Peyer's patch (tissue), 4 donors: ENCODE results near the gene PLD5. TPM values are rescaled to one million over a fixed set of nuclear protein-coding genes. Genes with fewer than 3 reads are reported as not detected.

Experiments
- DNase-seq, 3 donors: peaks; one replicate each; pipeline ENCODE4 v3.0.0-alpha.2; 2017 to 2019
- H3K27ac ChIP-seq, 4 donors: fragments of 200-600 bp; sonication (generic); one replicate each; pipeline ENCODE4 v1.5.1; 2016 to 2019
- H3K27me3 ChIP-seq, 2 donors: fragments of 200-600 bp; sonication (generic); one replicate each; pipeline ENCODE4 v1.5.1; 2019
- H3K36me3 ChIP-seq, 3 donors: fragments of 200-600 bp; sonication (generic); one replicate each; pipeline ENCODE4 v1.5.1; 2016 to 2019
- H3K4me1 ChIP-seq, 4 donors: fragments of 200-600 bp; sonication (generic); one replicate each; pipeline ENCODE4 v1.5.1; 2016 to 2019
- H3K4me3 ChIP-seq, 4 donors: fragments of 200-600 bp; sonication (generic); 1 replicate in 3 of 4; 2 replicates in 1 of 4; pipeline ENCODE4 v1.5.1; 2016 to 2019; ENCODE audit warnings: mild to moderate bottlenecking in 1 of 4
- H3K9me3 ChIP-seq, 4 donors: fragments of 200-600 bp; sonication (generic); one replicate each; pipeline ENCODE4 v1.5.1; 2016 to 2019; ENCODE audit warnings: mild to moderate bottlenecking in 1 of 4
- POLR2A ChIP-seq, 2 donors: fragments of 450-650 bp; IDR thresholded peaks; one replicate each; pipeline ENCODE4 v1.5.1; 2017; ENCODE audit warnings: antibody characterized with exemption in 2 of 2, mild to moderate bottlenecking in 2 of 2, moderate library complexity in 2 of 2
- total RNA-seq, 4 donors: library from RNA; depleted of rRNA; stranded (reverse); fragments of >200 nt; gene quantifications; one replicate each; pipeline ENCODE4 v1.1.0, GENCODE V29; 2016
- TF ChIP-seq, protein P1 (sequence below), 6 experiments: fragments of 450-650 bp in 4 of 6; fragments of 200-600 bp in 2 of 6; sonication (generic) in 1 of 6; IDR thresholded peaks; one replicate each; pipeline ENCODE4 v1.5.1; 2017 to 2019; ENCODE audit warnings: antibody characterized with exemption in 6 of 6, mild to moderate bottlenecking in 3 of 6, moderate library complexity in 1 of 6

Gene PLD5
- total RNA-seq, 4 donors from 2014 or later: 0.67 TPM; not detected in 3

DNA sequence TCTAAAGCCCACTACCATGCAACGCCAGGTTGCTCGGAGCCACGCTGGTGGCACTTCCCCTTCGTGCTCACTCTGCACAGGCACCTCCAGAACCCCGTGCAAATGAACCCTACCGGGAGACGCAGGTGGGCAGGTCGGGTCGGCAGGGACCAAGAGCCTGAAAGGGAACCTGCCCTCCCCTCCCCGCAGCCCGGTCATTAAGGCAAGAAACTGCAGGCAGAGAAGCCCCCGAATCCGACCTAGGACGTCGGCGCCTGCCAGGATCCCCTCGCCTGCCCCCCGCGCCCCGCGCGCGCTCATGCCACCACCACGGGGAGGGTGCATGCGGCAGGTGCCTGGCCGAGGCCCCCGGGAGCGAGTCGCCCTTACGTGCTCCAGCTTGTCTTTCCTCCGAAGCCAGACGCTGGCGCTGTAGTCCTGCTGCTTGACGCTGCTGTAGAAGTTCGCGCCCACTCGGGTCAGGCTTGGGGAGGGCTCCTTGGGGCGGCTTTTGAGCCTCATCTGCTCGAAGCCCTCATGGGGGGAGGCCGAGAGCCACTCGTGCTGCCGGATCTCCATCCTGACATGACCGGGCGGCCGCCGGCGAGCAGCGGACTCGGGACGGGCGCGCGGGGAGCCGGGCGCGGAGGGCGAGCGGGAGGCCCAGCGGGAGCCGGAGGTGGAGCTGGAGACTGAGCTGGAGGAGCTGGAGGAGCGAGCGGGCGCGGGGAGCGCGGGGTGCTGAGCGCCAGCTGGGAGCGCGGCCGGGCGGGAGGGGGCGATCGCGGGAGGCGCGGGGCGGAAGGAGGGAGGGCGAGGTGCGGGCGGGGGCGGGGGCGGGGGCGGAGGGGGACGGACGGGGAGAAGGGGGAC is 552 bp downstream of the PLD5 start:
- H3K4me3 ChIP-seq: peak overlapping the region; percentile 4 to 40 (median 35)

DNA sequence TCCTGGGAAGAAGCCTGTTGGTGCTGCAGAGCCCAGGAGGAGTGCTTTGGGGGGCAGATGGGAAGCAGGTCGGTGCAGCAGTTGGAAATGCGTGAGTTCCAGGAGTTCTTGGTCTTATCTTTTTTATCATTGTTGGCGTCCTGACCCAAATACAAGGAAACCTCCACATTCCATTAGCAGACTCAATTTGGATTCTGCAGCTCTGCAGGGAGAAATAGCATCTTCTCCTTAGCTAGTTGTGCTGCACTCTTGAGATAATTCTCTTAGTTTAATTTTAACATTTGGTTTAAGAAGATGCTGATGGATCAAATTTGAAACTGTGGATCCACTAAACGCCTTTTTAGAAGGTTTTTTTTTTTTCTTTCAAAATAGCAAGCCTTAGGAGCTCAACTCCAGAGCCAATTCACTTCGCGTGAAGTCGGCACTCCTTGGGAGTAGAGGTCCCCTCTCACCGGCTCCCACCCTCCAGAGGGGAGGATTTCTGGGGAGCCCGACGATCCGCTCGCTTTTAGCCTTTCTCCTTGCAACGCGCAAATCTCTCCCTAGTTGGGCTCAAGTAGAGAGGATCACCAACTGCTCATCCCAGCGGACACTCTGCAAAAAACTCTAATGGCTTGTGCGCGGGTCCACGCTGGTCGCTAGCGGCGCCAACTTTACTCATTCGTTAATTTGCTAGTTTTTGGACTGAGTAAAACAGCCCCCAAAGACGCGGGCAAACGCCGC is 1.3 kb downstream of the PLD5 start:
- Histone ChIP-seq H3K4me1 (peaks cover 0 to 13% (median 0%) of the 10 kb centered on the region in 4 donors), H3K4me3 (peak overlapping the region in 1 of 4 donors; percentile 39), H3K9me3 (no peaks in the 10 kb centered on the region), H3K27me3 (peaks cover 0 to 20% of the 10 kb centered on the region in 2 donors), H3K27ac (no peak overlapping the region), H3K36me3 (no peaks in the 10 kb centered on the region)
- no peak for TF ChIP-seq POLR2A (IDR thresholded peaks at IDR 0.05)
- TF ChIP-seq, protein P1, sequence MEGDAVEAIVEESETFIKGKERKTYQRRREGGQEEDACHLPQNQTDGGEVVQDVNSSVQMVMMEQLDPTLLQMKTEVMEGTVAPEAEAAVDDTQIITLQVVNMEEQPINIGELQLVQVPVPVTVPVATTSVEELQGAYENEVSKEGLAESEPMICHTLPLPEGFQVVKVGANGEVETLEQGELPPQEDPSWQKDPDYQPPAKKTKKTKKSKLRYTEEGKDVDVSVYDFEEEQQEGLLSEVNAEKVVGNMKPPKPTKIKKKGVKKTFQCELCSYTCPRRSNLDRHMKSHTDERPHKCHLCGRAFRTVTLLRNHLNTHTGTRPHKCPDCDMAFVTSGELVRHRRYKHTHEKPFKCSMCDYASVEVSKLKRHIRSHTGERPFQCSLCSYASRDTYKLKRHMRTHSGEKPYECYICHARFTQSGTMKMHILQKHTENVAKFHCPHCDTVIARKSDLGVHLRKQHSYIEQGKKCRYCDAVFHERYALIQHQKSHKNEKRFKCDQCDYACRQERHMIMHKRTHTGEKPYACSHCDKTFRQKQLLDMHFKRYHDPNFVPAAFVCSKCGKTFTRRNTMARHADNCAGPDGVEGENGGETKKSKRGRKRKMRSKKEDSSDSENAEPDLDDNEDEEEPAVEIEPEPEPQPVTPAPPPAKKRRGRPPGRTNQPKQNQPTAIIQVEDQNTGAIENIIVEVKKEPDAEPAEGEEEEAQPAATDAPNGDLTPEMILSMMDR (IDR thresholded peaks at IDR 0.05): no peak
- DNase-seq: no peak

More for the DNA sequence above, 552 bp downstream of the PLD5 start:
- H3K36me3 ChIP-seq: no peaks in the 10 kb centered on the region
- peaks cover 0 to 13% (median 0%) of the 10 kb centered on the region in 4 donors for H3K4me1 ChIP-seq
- H3K27ac ChIP-seq: no peak overlapping the region
- H3K27me3 ChIP-seq: peaks cover 0 to 20% of the 10 kb centered on the region in 2 donors
- peak in 1 of 3 donors; percentile 51 for DNase-seq
- no peaks in the 10 kb centered on the region for H3K9me3 ChIP-seq
- no peak for TF ChIP-seq POLR2A (IDR thresholded peaks at IDR 0.05)
- TF ChIP-seq, protein P1 (IDR thresholded peaks at IDR 0.05): no peak

DNA sequence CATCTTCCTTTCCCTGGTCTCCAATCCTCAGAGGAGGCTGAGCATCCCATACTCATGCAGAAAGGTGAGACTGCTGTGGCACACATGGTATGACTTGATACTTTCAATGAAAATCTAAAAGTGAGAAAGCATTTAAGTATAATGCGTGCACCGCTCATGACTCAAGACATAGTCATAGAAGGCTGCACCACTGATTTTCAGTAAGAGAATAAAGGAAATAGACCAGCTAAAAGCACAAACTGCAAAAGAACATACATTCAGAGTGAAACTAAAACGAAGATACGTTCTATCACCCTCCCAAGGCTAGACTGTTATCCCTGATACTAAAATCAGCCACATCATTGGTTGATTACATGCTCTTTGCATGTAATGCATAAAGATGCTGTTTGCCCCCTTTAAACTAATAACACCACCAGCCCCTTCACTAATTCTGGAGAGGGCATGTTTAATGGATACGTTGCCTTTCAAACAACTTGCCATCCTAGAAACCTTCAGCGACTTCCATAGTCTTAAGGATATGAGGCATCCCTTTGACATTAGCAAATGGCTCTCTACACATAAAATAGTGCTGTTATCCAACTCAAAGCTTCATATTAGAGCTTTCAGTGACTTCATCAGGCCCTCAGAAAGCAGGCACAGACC is 2.1 kb downstream of the PLD5 start:
- peaks cover 0 to 13% (median 0%) of the 10 kb centered on the region in 4 donors for H3K4me1 ChIP-seq
- no peak overlapping the region for H3K4me3 ChIP-seq
- no peak for DNase-seq
- TF ChIP-seq, protein P1 (IDR thresholded peaks at IDR 0.05): no peak
- TF ChIP-seq POLR2A (IDR thresholded peaks at IDR 0.05): no peak
- H3K27me3 ChIP-seq: peaks cover 0 to 20% of the 10 kb centered on the region in 2 donors
- no peak overlapping the region for H3K27ac ChIP-seq
- H3K36me3 ChIP-seq: no peaks in the 10 kb centered on the region
- no peaks in the 10 kb centered on the region for H3K9me3 ChIP-seq

DNA sequence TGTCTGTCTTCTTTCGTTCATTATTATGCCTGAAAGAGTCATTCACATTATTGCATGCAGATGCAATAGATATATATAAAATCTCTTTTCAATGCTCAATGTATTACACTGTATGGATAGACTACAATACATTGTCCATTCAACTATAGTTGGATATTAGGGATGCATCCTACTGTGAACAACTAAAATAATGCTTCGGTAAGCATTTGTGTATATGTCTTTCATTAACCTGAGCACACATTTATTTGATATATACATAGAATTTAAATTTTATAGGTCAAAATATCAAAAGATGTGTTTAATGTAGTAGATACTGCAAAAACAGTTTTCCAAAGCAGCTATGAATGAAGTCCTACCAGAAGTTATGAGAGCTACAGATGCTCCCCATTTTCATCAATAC is 8.9 kb downstream of the PLD5 start:
- no peak overlapping the region for H3K4me3 ChIP-seq
- H3K9me3 ChIP-seq: no peaks in the 10 kb centered on the region
- peaks cover 0 to under 1% of the 10 kb centered on the region in 2 donors for H3K27me3 ChIP-seq
- TF ChIP-seq POLR2A (IDR thresholded peaks at IDR 0.05): no peak
- TF ChIP-seq, protein P1 (IDR thresholded peaks at IDR 0.05): no peak
- DNase-seq: no peak
- H3K4me1 ChIP-seq: no peaks in the 10 kb centered on the region
- H3K36me3 ChIP-seq: no peaks in the 10 kb centered on the region
- H3K27ac ChIP-seq: no peak overlapping the region

DNA sequence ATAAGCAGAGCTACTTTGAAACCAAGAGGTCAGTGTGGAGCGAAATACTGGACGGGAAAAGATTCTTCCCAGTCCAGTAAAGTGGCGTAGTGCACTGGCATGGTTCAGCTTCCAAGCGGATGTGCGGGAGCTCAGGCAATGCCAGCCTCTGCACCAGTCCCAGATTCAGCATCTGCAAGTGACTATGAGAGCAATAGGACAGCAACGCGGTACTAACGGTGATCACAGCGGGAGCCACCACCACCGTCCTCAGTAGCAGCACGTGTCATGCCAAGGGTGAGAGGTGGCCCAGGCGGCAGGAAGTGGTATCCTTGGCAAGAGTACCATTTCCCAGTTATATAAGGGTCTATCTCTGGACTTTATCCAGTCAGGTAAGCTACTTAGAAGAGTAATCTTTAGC is 17.8 kb downstream of the PLD5 start:
- DNase-seq: no peak
- Histone ChIP-seq H3K36me3 (no peaks in the 10 kb centered on the region), H3K27ac (no peak overlapping the region), H3K4me3 (no peak overlapping the region), H3K4me1 (no peaks in the 10 kb centered on the region), H3K27me3 (no peaks in the 10 kb centered on the region), H3K9me3 (no peaks in the 10 kb centered on the region)
- TF ChIP-seq, protein P1 (IDR thresholded peaks at IDR 0.05): no peak
- TF ChIP-seq POLR2A (IDR thresholded peaks at IDR 0.05): no peak
